IPS-11a (cell line): ENCODE measurements around the gene TUFM.
"Not testable (repeated sequence)": the region's sequence is repeated elsewhere in the genome, so short reads cannot be mapped to it uniquely, and the experiment has no call there.

Source experiments
- H3K4me3 ChIP-seq: one replicate; pipeline ENCODE4 v1.5.1; 2013; ENCODE audit warnings: low read depth, low read length, control low read depth

Gene TUFM

GRCh38 chr16:28846080-28846932 lies at the start of gene TUFM:
Gene TUFM, minus strand, starts transcription at chr16:28846348. Its CDS starts 79 bp downstream, at chr16:28846269.
- H3K4me3 ChIP-seq: peak within 1 kb of the TSS; percentile 83

GRCh38 chr16:28895609-28896008 lies 49.5 kb upstream of the TUFM start:
- no peak overlapping the region for H3K4me3 ChIP-seq

- no peak overlapping the region for H3K4me3 ChIP-seq
These were observed 47.1 kb upstream of the TUFM start for GRCh38 chr16:28893291-28893690.

- no peak overlapping the region for H3K4me3 ChIP-seq
These were observed 46.1 kb upstream of the TUFM start for GRCh38 chr16:28891964-28892890.

- H3K4me3 ChIP-seq: not testable (repeated sequence)
These were observed 44.2 kb upstream of the TUFM start for GRCh38 chr16:28890355-28890754.

- no peak overlapping the region for H3K4me3 ChIP-seq
These were observed 40.8 kb upstream of the TUFM start for GRCh38 chr16:28886945-28887344.

- H3K4me3 ChIP-seq: no peak overlapping the region
These were observed 37.9 kb upstream of the TUFM start for GRCh38 chr16:28884045-28884444.

- no peak overlapping the region for H3K4me3 ChIP-seq
These were observed 37.3 kb upstream of the TUFM start for GRCh38 chr16:28883221-28883996.

GRCh38 chr16:28882551-28883160 lies 36.5 kb upstream of the TUFM start:
- no peak overlapping the region for H3K4me3 ChIP-seq

- not testable (repeated sequence) for H3K4me3 ChIP-seq
These were observed 35.4 kb upstream of the TUFM start for GRCh38 chr16:28881565-28881964.

- no peak overlapping the region for H3K4me3 ChIP-seq
These were observed 34.8 kb upstream of the TUFM start for GRCh38 chr16:28880955-28881354.

GRCh38 chr16:28880589-28880915 lies 34.4 kb upstream of the TUFM start:
- H3K4me3 ChIP-seq: peak overlapping the region; percentile 21

GRCh38 chr16:28879841-28880588 lies 33.9 kb upstream of the TUFM start:
- H3K4me3 ChIP-seq: peak overlapping the region; percentile 56

GRCh38 chr16:28879261-28879840 lies 33.2 kb upstream of the TUFM start:
- peak overlapping the region; percentile 56 for H3K4me3 ChIP-seq

- peak within 1 kb of the TSS; percentile 56 for H3K4me3 ChIP-seq
These were observed 32.2 kb upstream of the TUFM start, which contains the start of gene ATP2A1 for GRCh38 chr16:28878083-28878926. Gene ATP2A1, plus strand, starts transcription at chr16:28878488. Its CDS starts 184 bp downstream, at chr16:28878672.

- H3K4me3 ChIP-seq: no peak overlapping the region
These were observed 31.5 kb upstream of the TUFM start for GRCh38 chr16:28877655-28878000.

- H3K4me3 ChIP-seq: no peak overlapping the region
These were observed 31.0 kb upstream of the TUFM start for GRCh38 chr16:28876973-28877654.

GRCh38 chr16:28876019-28876659 lies 30.0 kb upstream of the TUFM start:
- H3K4me3 ChIP-seq: no peak overlapping the region
